C4-2B (cell line): Measurements from ENCODE around the gene B4GALT7.

ENCODE experiments used
- CTCF ChIP-seq: fragments of 450-650 bp; conservative IDR thresholded peaks from 2 replicates; pipeline ENCODE4 v1.5.1; 2017; ENCODE audit warnings: mild to moderate bottlenecking
- ZFX ChIP-seq: fragments of 450-650 bp; IDR thresholded peaks from 2 replicates; pipeline ENCODE4 v1.6.1; 2017

- TF ChIP-seq CTCF (no peak), ZFX (no peak)
Observed at GRCh38 chr5:177569894-177570293, 30.0 kb upstream of the B4GALT7 start.
